GM21528 (cell line): ENCODE measurements around the gene IGLL5.
A peak's percentile ranks its signal among the peaks of the same experiment; 100 is the strongest.

ENCODE experiments used
- ATAC-seq: cut with Tn5 transposase; IDR thresholded peaks from one replicate; pipeline ENCODE4 v1.9.1; 2021; ENCODE audit warnings: mild to moderate bottlenecking, moderate library complexity; ENCODE audit not compliant: unreplicated experiment, low FRiP score

The IGLL5 gene

DNA sequence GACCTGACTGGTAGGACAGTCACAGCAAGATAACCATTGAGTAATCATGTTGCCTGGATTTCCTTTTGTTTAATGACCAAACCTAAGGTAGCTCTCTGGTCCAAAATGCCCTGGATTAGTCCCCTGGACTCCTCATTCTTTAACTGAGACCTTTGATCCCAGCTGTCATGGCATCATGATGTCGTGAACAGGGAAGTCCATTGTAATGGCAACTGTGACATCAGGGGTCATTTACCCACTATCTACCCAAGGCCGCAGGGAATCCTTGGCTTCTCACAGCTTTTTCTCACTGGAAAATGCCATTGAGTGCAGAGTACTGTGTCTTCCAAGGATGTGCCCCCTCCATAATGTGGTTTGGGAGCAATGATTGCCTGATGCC is 29.1 kb upstream of the IGLL5 start:
- no peak for ATAC-seq

DNA sequence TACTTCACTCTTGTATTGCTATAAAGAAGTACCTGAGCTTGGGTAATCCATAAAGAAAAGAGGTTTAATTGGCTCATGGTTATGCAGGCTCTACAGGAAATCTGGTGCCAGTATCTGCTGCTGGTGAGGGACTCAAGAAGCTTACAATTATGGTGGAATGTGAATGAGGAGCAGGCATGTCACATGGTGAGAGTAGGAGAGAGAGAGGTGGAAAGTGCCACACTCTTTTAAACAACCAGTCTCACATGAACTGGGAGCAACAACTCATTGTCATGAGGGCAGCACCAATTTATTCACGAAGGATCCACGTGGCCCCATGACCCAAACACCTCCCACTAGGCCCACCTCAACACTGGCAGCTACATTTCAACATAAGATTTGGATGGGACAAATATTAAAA is 24.6 kb upstream of the IGLL5 start:
- no peak for ATAC-seq

GRCh38 chr22:22865311-22866072 is 22.1 kb upstream of the IGLL5 start:
- ATAC-seq = peak; percentile 82

GRCh38 chr22:22866381-22867111 is 21.1 kb upstream of the IGLL5 start:
- ATAC-seq = no peak

DNA sequence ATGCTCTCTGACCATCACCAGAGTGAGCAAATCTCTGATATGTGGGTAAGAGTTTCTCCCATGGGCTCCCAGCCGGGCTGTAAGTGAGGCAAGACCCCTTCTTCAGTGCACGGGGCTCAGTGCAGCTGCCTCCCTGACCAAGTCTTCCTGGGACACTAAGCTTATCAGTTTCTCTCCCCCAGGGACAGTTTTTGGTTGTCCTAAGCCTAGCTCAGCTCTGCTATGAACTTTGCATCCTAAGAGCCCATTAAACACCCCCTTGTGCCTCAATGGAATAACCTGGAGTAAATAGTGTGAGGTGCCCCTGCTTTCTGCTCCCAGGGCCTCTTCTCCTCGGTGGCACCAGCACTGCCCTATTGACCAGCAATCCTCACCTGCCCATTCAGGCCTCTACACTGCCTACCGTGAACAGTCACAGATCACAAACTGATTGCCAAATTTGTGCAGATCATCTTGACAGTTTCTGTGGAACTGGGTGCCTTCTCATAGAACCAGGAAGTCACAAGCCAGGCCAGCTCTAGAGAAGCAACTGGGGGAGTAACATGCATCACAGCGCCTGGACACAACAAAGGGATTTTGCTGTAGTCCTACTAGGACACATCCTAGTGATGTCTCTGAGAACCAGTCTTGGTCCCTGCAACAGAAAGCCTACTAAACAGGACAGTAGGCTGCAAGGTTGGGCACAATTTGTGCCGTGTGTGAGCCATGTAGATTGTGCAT is 19.5 kb upstream of the IGLL5 start:
- no peak for ATAC-seq

DNA sequence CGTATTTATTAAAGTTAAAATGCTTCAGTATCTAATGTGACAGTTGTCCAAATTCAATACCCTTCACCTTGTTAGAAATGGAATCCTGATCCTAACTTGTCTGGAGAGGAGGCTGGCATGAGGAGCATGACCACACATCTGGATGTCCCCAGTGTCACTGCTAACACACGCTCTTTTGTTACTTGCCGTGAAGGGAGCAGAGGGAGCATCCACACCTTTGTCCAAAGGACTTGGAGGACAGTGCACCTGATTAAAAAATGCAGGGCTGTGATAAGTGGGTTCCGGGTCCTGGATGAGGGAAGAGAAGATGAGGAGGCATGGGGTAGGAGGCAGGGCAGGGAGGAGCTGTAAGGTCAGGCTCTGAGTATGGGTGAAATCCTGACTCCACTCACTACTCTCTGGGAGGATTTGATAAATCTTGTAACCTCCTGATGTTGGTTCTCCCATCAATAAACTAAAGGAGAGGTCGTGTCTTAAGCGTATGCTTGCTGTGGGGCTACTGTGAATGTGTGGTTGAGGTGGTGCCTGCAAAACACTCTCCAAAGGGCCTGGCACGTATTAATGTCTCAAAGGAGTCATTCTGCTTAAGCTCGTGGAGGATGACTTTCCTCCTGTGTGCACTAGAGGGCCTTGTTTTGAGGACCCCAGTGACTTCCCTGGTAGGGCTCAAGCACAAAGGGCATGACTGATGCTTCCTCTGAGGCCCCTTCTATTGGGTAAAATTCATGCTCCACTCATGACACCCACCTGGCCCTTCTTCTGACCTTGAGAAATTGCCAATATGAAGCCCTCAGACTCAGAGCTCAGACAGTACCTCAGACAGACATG is 16.8 kb upstream of the IGLL5 start:
- ATAC-seq = no peak

DNA sequence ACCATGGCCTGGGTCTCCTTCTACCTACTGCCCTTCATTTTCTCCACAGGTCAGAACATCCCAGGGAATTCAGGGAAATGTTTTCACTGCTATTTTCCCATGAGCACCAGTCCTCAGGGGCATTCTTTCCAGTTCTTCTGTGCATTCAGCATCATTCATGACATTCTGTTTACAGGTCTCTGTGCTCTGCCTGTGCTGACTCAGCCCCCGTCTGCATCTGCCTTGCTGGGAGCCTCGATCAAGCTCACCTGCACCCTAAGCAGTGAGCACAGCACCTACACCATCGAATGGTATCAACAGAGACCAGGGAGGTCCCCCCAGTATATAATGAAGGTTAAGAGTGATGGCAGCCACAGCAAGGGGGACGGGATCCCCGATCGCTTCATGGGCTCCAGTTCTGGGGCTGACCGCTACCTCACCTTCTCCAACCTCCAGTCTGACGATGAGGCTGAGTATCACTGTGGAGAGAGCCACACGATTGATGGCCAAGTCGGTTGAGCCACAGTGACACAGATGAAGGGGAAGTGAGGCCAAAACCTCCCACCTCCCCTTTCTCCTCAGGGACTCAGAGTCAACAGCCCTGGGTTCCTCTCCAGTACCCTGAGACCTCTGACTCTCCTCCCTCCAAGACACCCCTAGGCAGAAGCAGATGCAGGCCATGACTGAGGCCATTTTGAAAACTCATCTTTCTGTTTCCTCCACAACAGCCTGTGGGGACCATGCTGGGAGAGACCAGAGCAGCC is 15.9 kb upstream of the IGLL5 start:
- no peak for ATAC-seq

- ATAC-seq = no peak
Measured at GRCh38 chr22:22872722-22873708, 14.6 kb upstream of the IGLL5 start.

DNA sequence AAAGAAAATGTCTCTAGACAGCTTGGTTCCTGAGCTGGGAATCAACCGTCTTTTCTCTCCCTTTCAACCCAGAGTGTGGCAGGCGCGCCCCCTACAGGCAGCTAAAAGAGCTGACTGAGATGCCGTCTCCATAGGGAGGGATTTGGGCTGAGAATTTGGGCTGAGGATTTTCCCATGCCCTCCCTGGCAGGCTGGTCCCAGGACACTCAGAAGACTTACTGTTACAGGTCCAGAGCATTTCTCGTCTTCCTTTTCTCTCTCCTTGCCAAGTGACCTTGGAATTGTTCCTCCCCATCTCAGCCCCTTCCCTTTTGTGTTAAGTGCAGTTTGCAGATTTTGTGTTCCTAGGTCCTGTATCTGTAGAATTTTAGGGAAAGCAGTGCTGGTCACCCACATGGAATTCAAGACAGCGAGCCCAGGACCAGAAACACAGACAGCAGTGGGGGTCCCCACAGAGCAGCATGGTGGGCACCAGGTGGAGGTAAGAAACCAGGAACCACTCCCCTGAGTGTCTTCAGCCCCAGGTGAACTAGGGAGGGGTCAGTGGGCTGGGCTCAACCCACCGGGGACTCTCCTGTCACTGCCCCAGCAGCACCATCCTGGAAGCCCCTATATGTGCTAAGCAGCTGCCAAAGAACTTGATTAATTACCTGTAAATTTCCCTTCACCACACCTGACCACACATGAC is 9.9 kb upstream of the IGLL5 start:
- no peak for ATAC-seq

DNA sequence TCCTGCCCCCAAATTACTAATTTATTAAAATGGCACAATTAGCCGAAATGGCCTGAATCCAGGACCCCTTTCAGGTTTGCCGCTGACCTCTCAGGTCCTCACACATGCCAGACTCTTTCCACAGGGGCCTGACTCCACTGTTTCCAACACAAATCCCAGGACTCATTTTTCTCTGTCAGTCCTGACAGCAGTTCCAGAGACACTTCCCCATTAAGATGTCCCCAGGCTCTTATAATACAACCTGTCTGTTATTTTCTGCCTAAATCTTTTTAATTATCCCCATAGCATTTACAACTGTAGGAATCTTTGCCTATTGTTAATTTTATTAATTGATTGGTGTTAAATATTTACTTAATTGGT is 9.4 kb upstream of the IGLL5 start:
- ATAC-seq = no peak

- ATAC-seq = no peak
Measured at GRCh38 chr22:22878801-22879674, 8.6 kb upstream of the IGLL5 start.

- ATAC-seq = no peak
Measured at GRCh38 chr22:22879675-22880155, 7.9 kb upstream of the IGLL5 start.

DNA sequence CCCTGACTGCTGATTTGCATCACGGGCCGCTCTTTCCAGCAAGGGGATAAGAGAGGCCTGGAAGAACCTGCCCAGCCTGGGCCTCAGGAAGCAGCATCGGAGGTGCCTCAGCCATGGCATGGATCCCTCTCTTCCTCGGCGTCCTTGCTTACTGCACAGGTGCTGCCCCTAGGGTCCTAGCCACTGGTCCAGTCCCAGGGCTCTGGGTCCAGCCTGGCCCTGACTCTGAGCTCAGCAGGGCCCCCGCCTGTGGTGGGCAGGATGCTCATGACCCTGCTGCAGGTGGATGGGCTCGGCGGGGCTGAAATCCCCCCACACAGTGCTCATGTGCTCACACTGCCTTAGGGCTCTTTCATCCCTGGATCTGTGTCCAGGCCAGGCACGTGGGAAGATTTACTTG is 7.0 kb upstream of the IGLL5 start:
- ATAC-seq = no peak

- no peak for ATAC-seq
Measured at GRCh38 chr22:22881116-22882000, 6.3 kb upstream of the IGLL5 start.

- no peak for ATAC-seq
Measured at GRCh38 chr22:22882033-22882717, 5.4 kb upstream of the IGLL5 start.
